HepG2 (cell line): ENCODE measurements around the gene TOMM40L. TPM values are rescaled to one million over a fixed set of nuclear protein-coding genes. Genes with fewer than 3 reads are reported as not detected.
A peak's percentile ranks its signal among the peaks of the same experiment; 100 is the strongest.

Experiments
- AKAP8 ChIP-seq: sonication (generic); formaldehyde crosslinking; IDR thresholded peaks from 2 replicates; pipeline ENCODE4 v1.5.1; 2020; ENCODE audit warnings: mild to moderate bottlenecking, missing genetic modification reagents
- BHLHE40 ChIP-seq: IDR thresholded peaks from 2 replicates; pipeline ENCODE4 v1.6.1; 2011; ENCODE audit warnings: low read length, improper control_type of control experiment
- FOXM1 ChIP-seq: sonication (generic); formaldehyde crosslinking; IDR thresholded peaks from 2 replicates; pipeline ENCODE4 v1.5.0; 2020; ENCODE audit warnings: missing genetic modification reagents
- HDAC1 ChIP-seq: sonication (generic); formaldehyde crosslinking; IDR thresholded peaks from 2 replicates; pipeline ENCODE4 v1.5.1; 2020; ENCODE audit warnings: mild to moderate bottlenecking, missing genetic modification reagents
- KDM2A ChIP-seq: sonication (generic); formaldehyde crosslinking; IDR thresholded peaks from 2 replicates; pipeline ENCODE4 v1.4.0; 2020; ENCODE audit warnings: low read depth, missing genetic modification reagents, borderline replicate concordance
- MED8 ChIP-seq: sonication (generic); formaldehyde crosslinking; IDR thresholded peaks from 2 replicates; pipeline ENCODE4 v1.8.1; 2023; ENCODE audit warnings: mild to moderate bottlenecking, missing genetic modification reagents; ENCODE audit not compliant: insufficient replicate concordance
- MNT ChIP-seq: fragments of 450-650 bp; IDR thresholded peaks from 2 replicates; pipeline ENCODE4 v1.6.1; 2016
- NKX3-1 ChIP-seq: sonication (generic); formaldehyde crosslinking; IDR thresholded peaks from 2 replicates; pipeline ENCODE4 v1.5.0; 2020; ENCODE audit warnings: missing genetic modification reagents
- NR1H2 ChIP-seq: sonication (generic); formaldehyde crosslinking; IDR thresholded peaks from 2 replicates; pipeline ENCODE4 v1.8.1; 2022; ENCODE audit warnings: low read depth, missing genetic modification reagents, borderline replicate concordance
- RFX5 ChIP-seq: IDR thresholded peaks from 2 replicates; pipeline ENCODE4 v1.6.1; 2011; ENCODE audit warnings: low read depth, low read length, improper control_type of control experiment
- SIX1 ChIP-seq: sonication (generic); formaldehyde crosslinking; IDR thresholded peaks from 2 replicates; pipeline ENCODE4 v1.4.0; 2020; ENCODE audit warnings: missing genetic modification reagents, borderline replicate concordance
- SNRNP70 ChIP-seq: fragments of 200-400 bp; formaldehyde crosslinking; IDR thresholded peaks from 2 replicates; pipeline ENCODE4 v1.6.1; 2017; ENCODE audit warnings: mild to moderate bottlenecking, low read depth, low read length, moderate library complexity
- TEAD3 ChIP-seq: optimal IDR thresholded peaks from 2 replicates; pipeline ENCODE3; 2016; ENCODE audit warnings: borderline replicate concordance
- ZBTB1 ChIP-seq: sonication (generic); formaldehyde crosslinking; IDR thresholded peaks from 2 replicates; pipeline ENCODE4 v1.4.0; 2020; ENCODE audit warnings: missing genetic modification reagents, borderline replicate concordance
- ZFP41 ChIP-seq: sonication (generic); formaldehyde crosslinking; IDR thresholded peaks from 2 replicates; pipeline ENCODE4 v1.4.0; 2020; ENCODE audit warnings: mild to moderate bottlenecking, missing genetic modification reagents, borderline replicate concordance
- ZFP91 ChIP-seq: sonication (generic); formaldehyde crosslinking; IDR thresholded peaks from 2 replicates; pipeline ENCODE4 v1.9.0; 2022; ENCODE audit warnings: missing genetic modification reagents, mild to moderate bottlenecking, borderline replicate concordance
- ZNF329 ChIP-seq: sonication (generic); formaldehyde crosslinking; IDR thresholded peaks from 2 replicates; pipeline ENCODE4 v1.9.0; 2021; ENCODE audit warnings: low read depth, mild to moderate bottlenecking, missing genetic modification reagents
- ZNF367 ChIP-seq: sonication (generic); formaldehyde crosslinking; IDR thresholded peaks from 2 replicates; pipeline ENCODE4 v1.4.0; 2020; ENCODE audit warnings: missing genetic modification reagents, borderline replicate concordance
- ZNF382 ChIP-seq: sonication (generic); formaldehyde crosslinking; IDR thresholded peaks from 2 replicates; pipeline ENCODE4 v1.5.0; 2020; ENCODE audit warnings: missing genetic modification reagents, mild to moderate bottlenecking, borderline replicate concordance
- ZNF564 ChIP-seq: sonication (generic); formaldehyde crosslinking; IDR thresholded peaks from 2 replicates; pipeline ENCODE4 v1.8.1; 2023; ENCODE audit warnings: mild to moderate bottlenecking, missing genetic modification reagents
- ZNF800 ChIP-seq: sonication (generic); formaldehyde crosslinking; IDR thresholded peaks from 2 replicates; pipeline ENCODE4 v1.4.0; 2020; ENCODE audit warnings: missing genetic modification reagents
- ZNF883 ChIP-seq: sonication (generic); formaldehyde crosslinking; IDR thresholded peaks from 2 replicates; pipeline ENCODE4 v1.5.1; 2020; ENCODE audit warnings: mild to moderate bottlenecking, missing genetic modification reagents; ENCODE audit errors: not compliant biosample characterization
- polyA plus RNA-seq, 8 experiments: library from polyadenylated mRNA; depleted of rRNA in 3 of 8; stranded (reverse) in 7 of 8; unstranded in 1 of 8; fragments of >200 nt; fragmentation: Illumina TruSeq in 4 of 8; extraction: Trizol in 4 of 8; gene quantifications; 2 replicates each; pipeline versions ENCODE4 v1.2.1 to v1.2.3, GENCODE V29; 2011 to 2016; ENCODE audit warnings: low read depth in 4 of 8, missing spikeins in 1 of 8, mixed read lengths in 1 of 8; ENCODE audit not compliant: insufficient read depth in 1 of 8
- total RNA-seq, 5 experiments: library from RNA; depleted of rRNA; stranded (reverse); fragments of >200 nt; fragmentation: Illumina TruSeq; extraction: Trizol; gene quantifications; 2 replicates each; pipeline ENCODE4 v1.2.3, GENCODE V29; 2016; ENCODE audit warnings: low read depth in 1 of 5
- TF ChIP-seq, protein P1 (sequence below): sonication (generic); formaldehyde crosslinking; IDR thresholded peaks from 2 replicates; pipeline ENCODE4 v1.5.1; 2020; ENCODE audit warnings: mild to moderate bottlenecking, missing genetic modification reagents, moderate library complexity

Gene TOMM40L
- total and polyA plus RNA-seq, 2 of the 13 experiments (the other 11 are each of a cell fraction or from before 2014, with no cell fraction given): 14.1 to 26.2 TPM

DNA sequence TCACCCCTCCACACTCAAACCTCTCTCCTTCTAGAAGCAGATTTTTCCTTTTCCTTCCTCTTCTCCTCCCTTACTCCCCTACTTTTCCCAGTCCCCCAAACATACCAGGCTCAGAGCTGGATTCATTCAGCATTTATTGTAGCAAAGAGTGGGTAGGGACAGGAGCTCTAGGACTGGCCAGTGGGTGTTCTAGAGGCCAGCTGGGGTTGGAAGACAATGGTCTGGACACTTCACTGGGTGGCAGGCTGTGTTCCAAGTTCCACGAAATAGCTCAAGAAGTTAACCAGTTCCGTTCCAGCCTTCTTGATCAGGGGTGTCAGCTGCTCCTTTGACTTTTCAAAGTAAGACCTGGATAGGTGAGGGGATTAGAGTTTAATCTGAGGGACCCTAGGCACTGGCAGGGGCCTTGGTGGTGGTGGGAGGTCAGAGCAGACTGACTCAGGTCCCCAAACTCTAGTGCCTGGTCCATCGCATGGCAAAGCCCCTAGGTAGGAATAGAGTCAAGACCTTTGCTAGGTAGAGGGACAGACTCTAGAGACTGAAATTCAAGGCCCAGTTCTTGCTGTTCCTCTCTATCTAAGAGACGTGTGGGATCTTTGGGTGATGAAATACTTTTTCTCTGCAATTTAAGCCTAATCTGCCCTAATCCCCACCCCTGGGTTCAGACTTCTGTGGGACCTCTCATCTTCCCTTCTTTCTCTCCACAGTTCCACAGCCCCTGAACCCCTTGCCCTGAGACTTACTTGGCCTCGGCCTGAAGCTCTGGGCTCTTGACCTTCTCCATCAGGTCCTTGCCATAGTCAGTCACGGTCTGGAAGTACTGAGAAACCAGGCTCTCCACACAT lies 3.5 kb upstream of the TOMM40L start (continued):
- TF ChIP-seq BHLHE40 (no peak), HDAC1 (peak; percentile 2; the same call in 1 of the 2 replicates), ZNF800 (CRISPR knock-in tag) (0 out of 2 replicates have a peak, but pooled peaks have one; percentile 34), SIX1 (no peak), ZNF329 (CRISPR knock-in tag) (peak; percentile 38; the same call in 1 of the 2 replicates), ZBTB1 (CRISPR knock-in tag) (no peak), RFX5 (no peak), ZNF367 (CRISPR knock-in tag) (no peak), FOXM1 (CRISPR knock-in tag) (no peak), TEAD3 (CRISPR knock-in tag) (no peak), ZFP41 (CRISPR knock-in tag) (no peak), AKAP8 (peak; percentile 73; the same call in 1 of the 2 replicates), ZNF883 (CRISPR knock-in tag) (no peak), MNT (no peak), ZNF382 (CRISPR knock-in tag) (no peak), KDM2A (CRISPR knock-in tag) (no peak), NKX3-1 (peak; percentile 57; the same call in 1 of the 2 replicates), ZFP91 (CRISPR knock-in tag) (peak; percentile 11; the same call in 1 of the 2 replicates), ZNF564 (0 out of 2 replicates have a peak, but pooled peaks have one; percentile 51), MED8 (CRISPR knock-in tag) (peak; percentile 44), NR1H2 (CRISPR knock-in tag) (no peak), SNRNP70 (0 out of 2 replicates have a peak, but pooled peaks have one; percentile 5)
- TF ChIP-seq, protein P1, sequence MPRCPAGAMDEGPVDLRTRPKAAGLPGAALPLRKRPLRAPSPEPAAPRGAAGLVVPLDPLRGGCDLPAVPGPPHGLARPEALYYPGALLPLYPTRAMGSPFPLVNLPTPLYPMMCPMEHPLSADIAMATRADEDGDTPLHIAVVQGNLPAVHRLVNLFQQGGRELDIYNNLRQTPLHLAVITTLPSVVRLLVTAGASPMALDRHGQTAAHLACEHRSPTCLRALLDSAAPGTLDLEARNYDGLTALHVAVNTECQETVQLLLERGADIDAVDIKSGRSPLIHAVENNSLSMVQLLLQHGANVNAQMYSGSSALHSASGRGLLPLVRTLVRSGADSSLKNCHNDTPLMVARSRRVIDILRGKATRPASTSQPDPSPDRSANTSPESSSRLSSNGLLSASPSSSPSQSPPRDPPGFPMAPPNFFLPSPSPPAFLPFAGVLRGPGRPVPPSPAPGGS (CRISPR knock-in tag): no peak
